Measurements from ENCODE around the gene GAS7. TPM values are rescaled to one million over a fixed set of nuclear protein-coding genes. Genes with fewer than 3 reads are reported as not detected.

GAS7 gene
- total RNA-seq, 2 donors from 2014 or later: 8.0 to 20.1 TPM

DNA sequence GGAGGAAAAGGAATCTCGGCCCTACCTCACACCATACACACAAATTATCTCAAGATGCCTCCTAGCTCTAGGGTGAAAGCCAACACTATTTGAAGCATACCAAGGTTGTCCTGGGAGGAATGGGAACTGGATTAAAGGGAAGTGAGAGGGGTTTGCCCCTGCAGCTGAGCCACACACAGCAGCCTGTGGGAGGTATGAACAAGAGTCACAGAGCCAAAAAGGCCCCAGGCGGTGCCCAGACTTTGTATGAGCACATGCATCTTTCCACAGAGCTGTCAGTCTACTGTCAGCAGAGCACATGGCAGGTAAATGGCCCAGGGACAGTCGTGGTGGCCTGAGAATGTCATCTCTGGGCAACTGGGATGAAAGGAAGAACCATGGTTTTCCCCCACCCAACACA is 262.3 kb downstream of the GAS7 start:
- no peak for TF ChIP-seq POLR2A (IDR thresholded peaks at IDR 0.05)
- TF ChIP-seq, protein P1, sequence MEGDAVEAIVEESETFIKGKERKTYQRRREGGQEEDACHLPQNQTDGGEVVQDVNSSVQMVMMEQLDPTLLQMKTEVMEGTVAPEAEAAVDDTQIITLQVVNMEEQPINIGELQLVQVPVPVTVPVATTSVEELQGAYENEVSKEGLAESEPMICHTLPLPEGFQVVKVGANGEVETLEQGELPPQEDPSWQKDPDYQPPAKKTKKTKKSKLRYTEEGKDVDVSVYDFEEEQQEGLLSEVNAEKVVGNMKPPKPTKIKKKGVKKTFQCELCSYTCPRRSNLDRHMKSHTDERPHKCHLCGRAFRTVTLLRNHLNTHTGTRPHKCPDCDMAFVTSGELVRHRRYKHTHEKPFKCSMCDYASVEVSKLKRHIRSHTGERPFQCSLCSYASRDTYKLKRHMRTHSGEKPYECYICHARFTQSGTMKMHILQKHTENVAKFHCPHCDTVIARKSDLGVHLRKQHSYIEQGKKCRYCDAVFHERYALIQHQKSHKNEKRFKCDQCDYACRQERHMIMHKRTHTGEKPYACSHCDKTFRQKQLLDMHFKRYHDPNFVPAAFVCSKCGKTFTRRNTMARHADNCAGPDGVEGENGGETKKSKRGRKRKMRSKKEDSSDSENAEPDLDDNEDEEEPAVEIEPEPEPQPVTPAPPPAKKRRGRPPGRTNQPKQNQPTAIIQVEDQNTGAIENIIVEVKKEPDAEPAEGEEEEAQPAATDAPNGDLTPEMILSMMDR (IDR thresholded peaks at IDR 0.05): no peak
- Histone ChIP-seq H3K27ac (no peak overlapping the region), H3K4me3 (no peak overlapping the region), H3K9me3 (peaks cover 0 to 10% (median 0%) of the 10 kb centered on the region in 3 donors), H3K36me3 (replicated peaks in 1 of 2; ENCODE audit: insufficient read depth in 1 of 2, low read depth in 2 of 2) (no peaks in the 10 kb centered on the region), H3K4me1 (no peaks in the 10 kb centered on the region), H3K27me3 (no peaks in the 10 kb centered on the region)
- intact Hi-C loops (cut with DNase I): no loop called here
- DNase-seq (no peak), ATAC-seq (no peak)
- WGBS, 2 donors: 62 to 81% methylated on average over 2 to 3 of the region's 3 CpGs

DNA sequence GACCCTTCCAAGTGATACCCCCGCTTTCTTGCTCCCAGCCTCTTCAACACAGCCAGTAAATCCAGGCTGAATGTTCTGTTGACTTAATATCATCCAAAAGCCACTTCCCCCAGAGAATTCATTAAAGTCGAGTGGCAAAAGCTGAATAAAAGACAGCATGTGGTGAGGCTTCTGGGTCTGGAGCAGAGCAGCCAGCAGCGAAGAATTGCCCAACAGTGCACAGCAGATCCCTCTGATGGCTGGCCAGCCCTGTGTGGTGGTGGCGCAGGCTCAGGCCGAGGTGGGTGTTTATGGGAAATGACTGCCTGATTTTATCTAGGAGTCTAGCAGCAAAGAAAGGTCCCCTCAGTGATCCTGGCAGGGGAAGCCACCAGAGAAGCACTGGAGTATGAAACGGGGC is 263.0 kb downstream of the GAS7 start:
- DNase-seq: peak in 1 of 4 donors; percentile 11
- no peak for ATAC-seq
- H3K36me3 ChIP-seq (replicated peaks in 1 of 2; ENCODE audit: insufficient read depth in 1 of 2, low read depth in 2 of 2): no peaks in the 10 kb centered on the region
- TF ChIP-seq, protein P1 (IDR thresholded peaks at IDR 0.05): no peak
- TF ChIP-seq POLR2A (IDR thresholded peaks at IDR 0.05): no peak
- no peak overlapping the region for H3K27ac ChIP-seq
- H3K9me3 ChIP-seq: peaks cover 0 to 10% (median 0%) of the 10 kb centered on the region in 3 donors
- no peaks in the 10 kb centered on the region for H3K4me1 ChIP-seq
- intact Hi-C loops (cut with DNase I): no loop called here
- no peak overlapping the region for H3K4me3 ChIP-seq
- 55 to 58% methylated on average over 6 of the region's 6 CpGs for WGBS, 2 donors
- no peaks in the 10 kb centered on the region for H3K27me3 ChIP-seq

DNA sequence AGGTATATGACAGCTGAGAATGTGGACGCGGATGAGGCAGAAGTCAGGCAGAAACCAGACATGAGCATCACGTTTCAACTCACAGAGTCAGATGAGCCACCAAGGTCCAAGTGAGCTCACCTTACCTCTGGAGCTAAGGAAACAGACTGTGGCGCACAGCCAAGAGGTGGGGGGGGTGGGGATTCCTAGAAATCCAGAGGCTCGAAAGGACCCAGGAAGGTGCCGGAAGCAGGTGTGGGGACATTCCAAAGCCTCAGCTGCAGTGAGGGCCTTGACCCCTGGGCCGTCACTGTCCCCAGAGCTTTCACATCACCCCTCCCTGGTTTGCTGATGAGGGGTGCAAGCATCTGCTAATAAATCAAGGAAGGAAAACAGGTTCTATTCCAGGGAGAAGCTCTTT is 264.1 kb downstream of the GAS7 start:
- ATAC-seq (no peak), DNase-seq (no peak)
- TF ChIP-seq, protein P1 (IDR thresholded peaks at IDR 0.05): no peak
- no peak for TF ChIP-seq POLR2A (IDR thresholded peaks at IDR 0.05)
- H3K4me1 ChIP-seq: no peaks in the 10 kb centered on the region
- peaks cover 0 to 10% (median 0%) of the 10 kb centered on the region in 3 donors for H3K9me3 ChIP-seq
- H3K27me3 ChIP-seq: no peaks in the 10 kb centered on the region
- intact Hi-C loops (cut with DNase I): no loop called here
- no peak overlapping the region for H3K4me3 ChIP-seq
- WGBS, 2 donors: 53 to 60% methylated on average over 1 to 7 of the region's 7 CpGs
- H3K27ac ChIP-seq: no peak overlapping the region
- H3K36me3 ChIP-seq (replicated peaks in 1 of 2; ENCODE audit: insufficient read depth in 1 of 2, low read depth in 2 of 2): no peaks in the 10 kb centered on the region

DNA sequence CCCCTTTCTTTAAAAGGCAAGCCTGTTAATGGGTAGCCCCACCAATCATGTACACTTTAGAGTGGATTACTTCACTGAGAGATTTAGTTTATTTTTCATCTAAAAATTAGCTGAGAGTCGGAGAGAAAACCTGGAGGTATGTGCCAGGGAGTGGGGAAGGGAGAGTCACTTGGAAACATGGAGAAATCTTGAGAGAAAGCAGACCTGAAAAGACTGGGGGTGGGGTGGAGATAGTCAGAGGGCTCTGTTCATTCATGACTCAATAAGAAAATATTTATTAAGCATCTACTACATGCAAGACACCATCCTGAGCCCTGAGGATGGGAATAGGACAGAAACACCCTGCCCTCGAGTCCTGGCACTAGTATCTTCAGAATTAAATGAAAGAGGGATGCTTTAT is 265.9 kb downstream of the GAS7 start:
- WGBS, 2 donors: 50 to 67% methylated on average over 2 of the region's 2 CpGs
- Histone ChIP-seq H3K27ac (no peak overlapping the region), H3K9me3 (no peaks in the 10 kb centered on the region), H3K27me3 (no peaks in the 10 kb centered on the region), H3K36me3 (replicated peaks in 1 of 2; ENCODE audit: insufficient read depth in 1 of 2, low read depth in 2 of 2) (no peaks in the 10 kb centered on the region), H3K4me3 (no peak overlapping the region), H3K4me1 (no peaks in the 10 kb centered on the region)
- intact Hi-C loops (cut with DNase I): no loop called here
- TF ChIP-seq POLR2A (IDR thresholded peaks at IDR 0.05): no peak
- TF ChIP-seq, protein P1 (IDR thresholded peaks at IDR 0.05): no peak
- ATAC-seq (no peak), DNase-seq (no peak)

DNA sequence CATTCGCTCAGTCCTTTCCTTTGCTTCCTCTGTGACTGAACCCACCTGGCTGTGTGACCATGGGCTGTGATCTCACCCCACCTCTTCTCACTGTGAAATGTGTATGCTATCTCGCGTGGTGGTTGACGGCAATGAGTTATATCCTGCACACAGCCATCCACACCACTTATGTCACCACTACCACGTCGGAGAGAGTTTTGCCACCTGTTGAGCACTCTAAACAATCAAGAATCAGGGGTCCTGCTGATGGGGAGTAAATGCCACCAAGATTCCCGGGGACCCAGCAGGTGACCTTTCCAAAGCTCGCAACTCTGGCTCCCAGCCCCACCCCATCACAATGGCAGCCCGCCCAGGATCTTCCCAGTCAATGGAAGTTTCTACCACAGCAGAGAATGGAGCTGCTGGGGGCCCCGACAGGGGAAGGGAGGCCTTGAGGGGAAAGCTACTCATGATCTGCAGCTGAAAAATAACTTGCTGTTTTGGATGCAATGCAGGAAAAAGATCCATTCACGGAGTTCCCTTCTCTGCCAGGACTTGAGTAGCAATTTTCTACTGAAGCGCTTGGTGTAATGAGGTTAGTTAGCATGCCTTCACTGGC is 267.2 kb downstream of the GAS7 start:
- intact Hi-C loops (cut with DNase I): no loop called here
- no peaks in the 10 kb centered on the region for H3K4me1 ChIP-seq
- no peak for ATAC-seq
- 46 to 53% methylated on average over 11 to 12 of the region's 12 CpGs for WGBS, 2 donors
- H3K27me3 ChIP-seq: no peaks in the 10 kb centered on the region
- DNase-seq: no peak
- no peaks in the 10 kb centered on the region for H3K9me3 ChIP-seq
- no peak overlapping the region for H3K4me3 ChIP-seq
- no peak overlapping the region for H3K27ac ChIP-seq
- H3K36me3 ChIP-seq (replicated peaks in 1 of 2; ENCODE audit: insufficient read depth in 1 of 2, low read depth in 2 of 2): no peaks in the 10 kb centered on the region
- TF ChIP-seq POLR2A (IDR thresholded peaks at IDR 0.05): no peak
